HG02884 (cell line): ENCODE results near the gene WDR86.

Source experiments
- ATAC-seq: cut with Tn5 transposase; IDR thresholded peaks from one replicate; pipeline ENCODE4 v1.9.1; 2021; ENCODE audit warnings: mild to moderate bottlenecking, moderate library complexity; ENCODE audit not compliant: unreplicated experiment

The WDR86 gene

GRCh38 chr7:151408839-151409666 lies 785 bp downstream of the WDR86 start:
- no peak for ATAC-seq

- ATAC-seq, result no peak
Measured at GRCh38 chr7:151408498-151408838, 1.4 kb downstream of the WDR86 start.

- no peak for ATAC-seq
Measured at GRCh38 chr7:151406886-151407583, 2.8 kb downstream of the WDR86 start.

- no peak for ATAC-seq
Measured at GRCh38 chr7:151406051-151406875, 3.6 kb downstream of the WDR86 start.

- ATAC-seq, result no peak
Measured at GRCh38 chr7:151405588-151405987, 4.2 kb downstream of the WDR86 start.

GRCh38 chr7:151405056-151405455 lies 4.8 kb downstream of the WDR86 start:
- no peak for ATAC-seq

- no peak for ATAC-seq
Measured at GRCh38 chr7:151404216-151405011, 5.4 kb downstream of the WDR86 start.

- ATAC-seq, result no peak
Measured at GRCh38 chr7:151403764-151404163, 6.1 kb downstream of the WDR86 start.

GRCh38 chr7:151402029-151402835 lies 7.6 kb downstream of the WDR86 start:
- ATAC-seq, result no peak

GRCh38 chr7:151400626-151401315 lies 9.1 kb downstream of the WDR86 start:
- peak; percentile 87 for ATAC-seq

- ATAC-seq, result no peak
Measured at GRCh38 chr7:151399906-151400305, 9.9 kb downstream of the WDR86 start.

- no peak for ATAC-seq
Measured at GRCh38 chr7:151399305-151399601, 10.6 kb downstream of the WDR86 start.

GRCh38 chr7:151398446-151399304 lies 11.2 kb downstream of the WDR86 start:
- no peak for ATAC-seq

- no peak for ATAC-seq
Measured at GRCh38 chr7:151397026-151397425, 12.8 kb downstream of the WDR86 start.

- no peak for ATAC-seq
Measured at GRCh38 chr7:151396328-151396970, 13.4 kb downstream of the WDR86 start.

GRCh38 chr7:151395036-151395367 lies 14.8 kb downstream of the WDR86 start:
- ATAC-seq, result no peak

- no peak for ATAC-seq
Measured at GRCh38 chr7:151394076-151395035, 15.5 kb downstream of the WDR86 start.
